A549 (cell line): Measurements from ENCODE around the gene PAQR7. TPM values are rescaled to one million over a fixed set of nuclear protein-coding genes. Genes with fewer than 3 reads are reported as not detected.

Experiments used
- ATAC-seq, 2 experiments: fragments of 200-7000 bp in 1 of 2; fragments of >200 bp in 1 of 2; cut with Nextera tagmentation in 1 of 2; cut with Tn5 transposase in 1 of 2; 3 replicates each; pipeline versions ENCODE4 v1.8.0 to v1.9.1; 2018 to 2020; ENCODE audit warnings: mild to moderate bottlenecking in 1 of 2, moderate library complexity in 1 of 2
- CTCF ChIA-PET: fragments of 300-600 bp; sonication (Branson Sonifier 250); formaldehyde crosslinking; extraction: SDS; loops from one replicate; lab custom pipeline; 2021; ENCODE audit warnings: antibody characterized with exemption, inconsistent platforms; lab: Yijun Ruan, JAX
- POLR2A ChIA-PET: fragments of 350-600 bp; formaldehyde crosslinking; extraction: SDS; loops from one replicate; lab custom pipeline; 2021; ENCODE audit warnings: antibody characterized with exemption, inconsistent platforms; lab: Yijun Ruan, JAX
- DNase-seq, 2 experiments: peaks; one replicate each; pipeline versions ENCODE4 v3.0.0 to v3.0.0-alpha.2; 2011 to 2016; ENCODE audit warnings: low read depth in 1 of 2, low spot score in 1 of 2
- FAIRE-seq: peaks from 2 replicates; lab custom pipeline; 2011; peaks lifted over from hg19 to GRCh38; lab: Jason Lieb, UNC
- H3K27ac ChIP-seq, 2 experiments: fragments of >200 bp; sonication (Bioruptor Twin); formaldehyde crosslinking; 3 replicates each; pipeline ENCODE4 v1.5.1; 2016 to 2017
- H3K4me1 ChIP-seq: fragments of >200 bp; sonication (Bioruptor Twin); formaldehyde crosslinking; 3 replicates; pipeline ENCODE4 v1.6.1; 2016
- H3K4me2 ChIP-seq: fragments of >200 bp; sonication (Bioruptor Twin); formaldehyde crosslinking; 3 replicates; pipeline ENCODE4 v1.6.1; 2016
- H3K4me3 ChIP-seq: fragments of >200 bp; sonication (Bioruptor Twin); formaldehyde crosslinking; 3 replicates; pipeline ENCODE4 v1.5.1; 2016
- H3K9me3 ChIP-seq: fragments of >200 bp; sonication (Bioruptor Twin); formaldehyde crosslinking; 3 replicates; pipeline ENCODE4 v1.6.1; 2016
- BHLHE40 ChIP-seq: IDR thresholded peaks from 2 replicates; pipeline ENCODE4 v1.6.1; 2012; ENCODE audit warnings: low read depth, low read length, inconsistent platforms
- CBX8 ChIP-seq: fragments of 200-600 bp; sonication (generic); IDR thresholded peaks from 2 replicates; pipeline ENCODE4 v1.6.1; 2016
- CHD2 ChIP-seq: fragments of 150-350 bp; IDR thresholded peaks from 2 replicates; pipeline ENCODE4 v1.6.1; 2014; ENCODE audit warnings: low read length; ENCODE audit not compliant: partially characterized antibody
- FOXS1 ChIP-seq: fragments of 250-450 bp; sonication (Bioruptor Pico); IDR thresholded peaks from 2 replicates; pipeline ENCODE4 v1.5.0; 2020; ENCODE audit warnings: mild to moderate bottlenecking, moderate library complexity
- HEYL ChIP-seq: fragments of 250-450 bp; sonication (Bioruptor Pico); IDR thresholded peaks from 2 replicates; pipeline ENCODE4 v1.8.0; 2021; ENCODE audit warnings: mild to moderate bottlenecking, moderate library complexity
- HOXA7 ChIP-seq: fragments of 250-450 bp; sonication (Bioruptor Pico); IDR thresholded peaks from 2 replicates; pipeline ENCODE4 v1.5.0; 2020; ENCODE audit warnings: mild to moderate bottlenecking, moderate library complexity
- JUN ChIP-seq, 2 experiments: fragments of >200 bp; sonication (Bioruptor Twin); formaldehyde crosslinking; IDR thresholded peaks; 2 replicates in 1 of 2; 3 replicates in 1 of 2; pipeline ENCODE4 v1.6.1; 2016 to 2017
- JUNB ChIP-seq: fragments of >200 bp; sonication (Bioruptor Twin); formaldehyde crosslinking; IDR thresholded peaks from 2 replicates; pipeline ENCODE4 v1.6.1; 2016
- MAFK ChIP-seq: fragments of 450-650 bp; IDR thresholded peaks from 2 replicates; pipeline ENCODE4 v1.6.1; 2014; ENCODE audit not compliant: partially characterized antibody
- MYC ChIP-seq: IDR thresholded peaks from 2 replicates; pipeline ENCODE4 v1.6.1; 2012; ENCODE audit warnings: mild to moderate bottlenecking, inconsistent platforms, low read length, improper control_type of control experiment, borderline replicate concordance
- NFE2L2 ChIP-seq: fragments of 150-350 bp; conservative IDR thresholded peaks from 2 replicates; pipeline ENCODE4 v1.6.1; 2014; ENCODE audit warnings: low read length
- NPAS2 ChIP-seq: fragments of 250-450 bp; sonication (Bioruptor Pico); IDR thresholded peaks from 2 replicates; pipeline ENCODE4 v1.8.0; 2022; ENCODE audit warnings: mild to moderate bottlenecking, moderate library complexity, borderline replicate concordance
- PHF8 ChIP-seq: fragments of 200-600 bp; sonication (generic); IDR thresholded peaks from 2 replicates; pipeline ENCODE4 v1.6.1; 2016; ENCODE audit warnings: low read depth, mild to moderate bottlenecking, antibody characterized with exemption, moderate library complexity, borderline replicate concordance
- POLR2A ChIP-seq: IDR thresholded peaks from 2 replicates; pipeline ENCODE4 v1.6.1; 2012; ENCODE audit warnings: mild to moderate bottlenecking, low read length
- RCOR1 ChIP-seq: fragments of 150-350 bp; IDR thresholded peaks from 2 replicates; pipeline ENCODE4 v1.6.1; 2014; ENCODE audit warnings: antibody characterized with exemption, low read length, low read depth
- SMC3 ChIP-seq: fragments of >200 bp; sonication (Bioruptor Twin); formaldehyde crosslinking; IDR thresholded peaks from 3 replicates; pipeline ENCODE4 v1.6.1; 2018; ENCODE audit warnings: inconsistent platforms
- TFCP2L1 ChIP-seq: fragments of 250-450 bp; sonication (Bioruptor Pico); IDR thresholded peaks from 2 replicates; pipeline ENCODE4 v1.5.0; 2021; ENCODE audit warnings: mild to moderate bottlenecking
- ZFP36 ChIP-seq: fragments of 450-650 bp; IDR thresholded peaks from 2 replicates; pipeline ENCODE4 v1.6.1; 2014; ENCODE audit warnings: borderline replicate concordance; ENCODE audit not compliant: partially characterized antibody
- WGBS: methylation state at CpG from one replicate; pipeline ENCODE4 v1.1.6; 2017; ENCODE audit errors: missing lambda C conversion rate; 5-methylcytosine and 5-hydroxymethylcytosine counted together
- polyA plus RNA-seq, 4 experiments: library from polyadenylated mRNA; depleted of rRNA in 3 of 4; stranded (reverse); fragments of >200 nt; fragmentation: RNase III in 1 of 4; extraction: RNeasy Plus Mini Kit Qiagen cat#74134 plus additional on column Dnase treatment in 1 of 4; gene quantifications; 2 replicates in 3 of 4; 3 replicates in 1 of 4; pipeline ENCODE4 v1.2.3, GENCODE V29; 2011 to 2017
- TF ChIP-seq, protein P1 (sequence below): fragments of >200 bp; sonication (Bioruptor Twin); formaldehyde crosslinking; IDR thresholded peaks from 3 replicates; pipeline ENCODE4 v1.6.1; 2016
- TF ChIP-seq, protein P2 (sequence below): fragments of 450-650 bp; IDR thresholded peaks from 2 replicates; pipeline ENCODE4 v1.6.1; 2014; ENCODE audit warnings: antibody characterized with exemption
- TF ChIP-seq, protein P3 (sequence below): fragments of >200 bp; sonication (Bioruptor Twin); formaldehyde crosslinking; IDR thresholded peaks from 2 replicates; pipeline ENCODE4 v1.6.1; 2016
- TF ChIP-seq, protein P4 (sequence below): IDR thresholded peaks from 2 replicates; pipeline ENCODE4 v1.6.1; 2012; ENCODE audit warnings: low read depth, borderline replicate concordance
- TF ChIP-seq, protein P5 (sequence below): IDR thresholded peaks from 2 replicates; pipeline ENCODE4 v1.6.1; 2012

The PAQR7 gene
- polyA plus RNA-seq, 2 of the 4 experiments (the other 2 are of a cell fraction): 2.3 to 6.0 TPM

DNA sequence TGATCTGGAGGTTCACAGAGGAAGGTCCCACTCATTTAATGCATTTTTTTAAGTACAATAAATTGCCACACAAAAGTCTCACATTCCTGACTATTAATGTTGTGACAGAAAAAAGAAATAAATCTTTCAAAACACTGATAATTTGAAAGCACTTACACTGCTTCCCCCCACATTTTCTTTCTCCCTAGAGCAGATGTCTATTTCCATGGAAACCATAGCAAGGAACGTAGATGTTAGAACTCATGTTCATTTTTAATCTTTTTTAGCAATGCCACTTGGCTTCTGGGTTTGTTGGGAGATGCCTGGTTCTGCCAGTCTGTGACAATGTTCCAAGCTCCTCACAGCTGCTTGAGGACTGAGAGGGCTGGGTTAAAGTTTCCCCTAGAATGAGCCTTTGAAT lies 32.7 kb upstream of the PAQR7 start:
- H3K27ac ChIP-seq: no peak overlapping the region
- no peak overlapping the region for H3K4me3 ChIP-seq
- TF ChIP-seq CHD2: no peak
- no peak for TF ChIP-seq ZFP36
- TF ChIP-seq, protein P1, sequence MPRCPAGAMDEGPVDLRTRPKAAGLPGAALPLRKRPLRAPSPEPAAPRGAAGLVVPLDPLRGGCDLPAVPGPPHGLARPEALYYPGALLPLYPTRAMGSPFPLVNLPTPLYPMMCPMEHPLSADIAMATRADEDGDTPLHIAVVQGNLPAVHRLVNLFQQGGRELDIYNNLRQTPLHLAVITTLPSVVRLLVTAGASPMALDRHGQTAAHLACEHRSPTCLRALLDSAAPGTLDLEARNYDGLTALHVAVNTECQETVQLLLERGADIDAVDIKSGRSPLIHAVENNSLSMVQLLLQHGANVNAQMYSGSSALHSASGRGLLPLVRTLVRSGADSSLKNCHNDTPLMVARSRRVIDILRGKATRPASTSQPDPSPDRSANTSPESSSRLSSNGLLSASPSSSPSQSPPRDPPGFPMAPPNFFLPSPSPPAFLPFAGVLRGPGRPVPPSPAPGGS: no peak
- no peak for TF ChIP-seq SMC3
- no peak for TF ChIP-seq NFE2L2
- TF ChIP-seq, protein P2, sequence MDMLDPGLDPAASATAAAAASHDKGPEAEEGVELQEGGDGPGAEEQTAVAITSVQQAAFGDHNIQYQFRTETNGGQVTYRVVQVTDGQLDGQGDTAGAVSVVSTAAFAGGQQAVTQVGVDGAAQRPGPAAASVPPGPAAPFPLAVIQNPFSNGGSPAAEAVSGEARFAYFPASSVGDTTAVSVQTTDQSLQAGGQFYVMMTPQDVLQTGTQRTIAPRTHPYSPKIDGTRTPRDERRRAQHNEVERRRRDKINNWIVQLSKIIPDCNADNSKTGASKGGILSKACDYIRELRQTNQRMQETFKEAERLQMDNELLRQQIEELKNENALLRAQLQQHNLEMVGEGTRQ: no peak
- no peak for TF ChIP-seq JUNB
- ATAC-seq (no peak), FAIRE-seq (no peak), DNase-seq (no peak)
- POLR2A ChIA-PET: no interaction called here
- CTCF ChIA-PET: no interaction called here
- WGBS: 77% methylated on average over 1 of the region's 1 CpG
- H3K4me2 ChIP-seq: no peak overlapping the region
- no peaks in the 10 kb centered on the region for H3K9me3 ChIP-seq
- peaks cover 25% of the 10 kb centered on the region for H3K4me1 ChIP-seq

DNA sequence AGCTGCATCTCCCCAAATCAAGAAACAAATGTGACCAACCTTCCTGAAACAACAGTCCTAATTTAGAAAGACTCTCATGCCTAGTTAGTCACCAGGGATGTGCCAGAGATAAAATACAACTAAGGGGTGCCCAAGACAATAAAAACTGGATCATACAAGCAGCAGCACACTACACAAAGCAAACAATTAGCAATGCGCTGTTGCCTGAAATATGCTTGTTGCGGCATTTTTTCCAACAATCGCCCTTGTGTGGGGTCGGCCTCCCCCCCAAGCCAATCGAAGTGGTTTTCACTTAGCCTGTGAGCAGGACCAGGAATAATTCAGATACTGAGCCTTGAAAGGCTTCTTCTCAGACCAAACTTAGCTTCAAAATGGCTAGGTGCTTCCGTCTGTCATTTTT lies 32.1 kb upstream of the PAQR7 start:
- TF ChIP-seq MAFK (peak; percentile 60), MYC (no peak)
- POLR2A ChIA-PET: no interaction called here
- no peaks in the 10 kb centered on the region for H3K9me3 ChIP-seq
- H3K27ac ChIP-seq: no peak overlapping the region
- WGBS: 93% methylated on average over 6 of the region's 6 CpGs
- no peak overlapping the region for H3K4me3 ChIP-seq
- H3K4me1 ChIP-seq: peaks cover 25% of the 10 kb centered on the region
- no peak overlapping the region for H3K4me2 ChIP-seq
- ATAC-seq (no peak), DNase-seq (no peak), FAIRE-seq (no peak)
- CTCF ChIA-PET: interaction anchor here (5.5 kb wide), 1 partner anchor 12 kb away, joined by 35 read pairs; no protein-coding TSS in a partner anchor

DNA sequence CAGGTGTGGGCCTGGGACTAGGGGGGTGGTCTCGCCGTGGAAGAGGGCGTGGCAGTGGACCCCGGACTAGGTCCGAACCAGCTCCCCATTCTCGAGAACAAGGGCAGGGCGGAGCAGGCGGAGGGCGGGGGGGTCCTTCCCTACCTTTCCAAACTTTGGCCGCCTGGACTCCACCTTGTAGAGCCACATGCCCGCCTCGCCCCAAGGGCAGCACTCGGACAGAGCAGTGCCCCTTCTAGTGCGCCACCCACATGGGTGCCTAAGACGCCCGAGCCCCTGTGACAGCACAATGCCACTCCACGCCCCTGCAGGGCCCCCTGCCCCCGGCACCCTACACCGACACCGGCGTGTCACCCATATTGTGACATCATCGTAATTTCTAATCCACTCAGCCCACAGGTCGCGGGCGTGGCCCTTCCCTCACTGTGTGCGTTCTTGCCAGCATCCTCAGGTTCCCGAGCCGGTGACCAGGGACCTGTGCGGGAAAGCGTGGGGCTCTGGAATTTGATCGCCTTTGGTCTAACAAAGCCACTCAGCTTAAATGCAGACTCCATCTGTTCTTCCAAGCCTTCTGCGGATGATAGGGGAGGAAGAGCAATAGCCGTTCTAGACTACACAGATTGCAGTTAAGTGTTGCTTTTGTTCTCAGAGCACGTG lies 31.3 kb upstream of the PAQR7 start:
- H3K27ac ChIP-seq: peak overlapping the region; percentile 78 to 95; a peak in 5 of 6 replicates
- ATAC-seq: peak in 1 of 2 experiments; percentile 5; a peak in 2 of 6 replicates
- no peaks in the 10 kb centered on the region for H3K9me3 ChIP-seq

DNA sequence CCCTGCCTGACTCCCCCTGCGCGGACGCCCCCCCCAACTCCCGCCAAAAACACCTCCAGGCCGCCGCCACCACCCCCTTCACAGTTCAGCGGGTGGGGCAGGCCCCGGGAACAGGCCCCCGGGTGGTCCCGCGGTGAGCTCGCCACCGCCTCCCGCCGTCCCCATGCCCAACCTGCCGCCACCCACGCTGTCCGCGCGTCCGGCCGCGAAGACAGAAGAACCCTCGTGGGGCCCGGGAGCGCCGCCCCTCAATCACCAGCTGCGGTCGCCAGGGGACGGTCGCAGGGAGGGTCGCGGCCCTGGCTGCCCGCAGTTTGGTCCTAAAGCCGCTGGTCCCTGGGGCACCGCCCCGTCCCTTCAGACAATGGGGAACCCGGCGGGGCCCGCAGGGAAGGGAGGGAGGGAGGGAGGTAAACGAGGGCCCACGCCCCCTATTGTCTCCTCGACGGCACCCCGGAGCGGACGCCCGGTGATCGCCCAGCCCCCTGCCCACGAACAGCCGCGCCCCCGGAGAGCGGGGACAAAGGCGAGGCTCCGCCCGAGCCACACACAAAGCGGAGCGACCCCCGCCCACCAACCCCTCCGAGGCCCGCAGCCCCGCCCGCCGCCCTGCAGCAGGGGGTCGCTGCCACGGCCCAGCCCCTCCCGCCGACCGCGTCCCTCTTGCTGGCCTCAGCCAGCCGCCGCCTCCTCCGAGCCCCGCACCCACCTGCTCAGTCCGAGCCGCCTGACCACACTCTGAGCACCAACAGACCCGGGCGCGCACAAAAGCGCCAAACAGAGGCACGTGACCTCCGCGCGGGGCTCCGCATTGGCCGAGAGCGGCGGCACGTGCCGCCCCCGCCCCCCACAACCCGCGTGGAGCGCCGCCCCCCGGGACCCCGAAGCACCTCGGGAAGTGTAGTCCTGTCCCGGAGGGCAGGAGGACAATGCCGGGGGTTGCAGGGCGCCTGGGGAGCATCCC lies 30.5 kb upstream of the PAQR7 start, which contains the start of gene STMN1:
TSS of gene STMN1 (minus strand) at position 740 of the 964 bp plus-strand sequence. CDS start 1,743 bp downstream, outside the sequence.
- peak within 1 kb of the TSS; percentile 98 for H3K4me2 ChIP-seq
- DNase-seq: peak; percentile 71 to 88
- ChIA-PET POLR2A (interaction anchor here (0.8 to 1.3 kb wide), 3 partner anchors 10 to 263 kb away, joined by 3 to 8 read pairs (median 4); no protein-coding TSS in a partner anchor), CTCF (interaction anchor here (0.6 to 5.5 kb wide), 3 partner anchors 10 to 73 kb away, joined by 3 to 35 read pairs (median 6); no protein-coding TSS in a partner anchor)
- H3K4me1 ChIP-seq: peaks cover 21% of the 10 kb centered on the region
- FAIRE-seq: no peak
- 4% methylated on average over 5 of the region's 102 CpGs for WGBS
- peak within 1 kb of the TSS; percentile 93 for H3K4me3 ChIP-seq
- TF ChIP-seq NPAS2 (CRISPR knock-in tag) (peak; percentile 63; the same call in 1 of the 2 replicates), FOXS1 (CRISPR knock-in tag) (no peak), PHF8 (0 out of 2 replicates have a peak, but pooled peaks have one; percentile 7), POLR2A (peak; percentile 61), TFCP2L1 (0 out of 2 replicates have a peak, but pooled peaks have one; percentile 14), BHLHE40 (peak; percentile 98), RCOR1 (no peak), CBX8 (no peak), JUN (IDR thresholded peaks at IDR 0.05) (peak; percentile 33 to 67; a peak in 2 of 5 replicates)
- TF ChIP-seq, protein P3, sequence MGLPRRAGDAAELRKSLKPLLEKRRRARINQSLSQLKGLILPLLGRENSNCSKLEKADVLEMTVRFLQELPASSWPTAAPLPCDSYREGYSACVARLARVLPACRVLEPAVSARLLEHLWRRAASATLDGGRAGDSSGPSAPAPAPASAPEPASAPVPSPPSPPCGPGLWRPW: no peak
- TF ChIP-seq, protein P1: 0 out of 3 replicates have a peak, but pooled peaks have one; percentile 44
- TF ChIP-seq, protein P4, sequence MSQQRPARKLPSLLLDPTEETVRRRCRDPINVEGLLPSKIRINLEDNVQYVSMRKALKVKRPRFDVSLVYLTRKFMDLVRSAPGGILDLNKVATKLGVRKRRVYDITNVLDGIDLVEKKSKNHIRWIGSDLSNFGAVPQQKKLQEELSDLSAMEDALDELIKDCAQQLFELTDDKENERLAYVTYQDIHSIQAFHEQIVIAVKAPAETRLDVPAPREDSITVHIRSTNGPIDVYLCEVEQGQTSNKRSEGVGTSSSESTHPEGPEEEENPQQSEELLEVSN: peak; percentile 74
- TF ChIP-seq, protein P5, sequence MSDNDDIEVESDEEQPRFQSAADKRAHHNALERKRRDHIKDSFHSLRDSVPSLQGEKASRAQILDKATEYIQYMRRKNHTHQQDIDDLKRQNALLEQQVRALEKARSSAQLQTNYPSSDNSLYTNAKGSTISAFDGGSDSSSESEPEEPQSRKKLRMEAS: peak; percentile 60
- TF ChIP-seq, protein P2: peak; percentile 98
- peak within 1 kb of the TSS; percentile 78 to 95 for H3K27ac ChIP-seq
- peak; percentile 87 to 91 for ATAC-seq
- H3K9me3 ChIP-seq: no peaks in the 10 kb centered on the region

More for the DNA sequence above, 31.3 kb upstream of the PAQR7 start:
- Histone ChIP-seq H3K4me1 (peaks cover 21% of the 10 kb centered on the region), H3K4me2 (peak overlapping the region; percentile 98), H3K4me3 (peak overlapping the region; percentile 93)
- FAIRE-seq: no peak
- 68% methylated on average over 26 of the region's 34 CpGs for WGBS
- ChIA-PET CTCF (interaction anchor here (0.6 to 5.5 kb wide), 2 partner anchors 11 to 72 kb away, joined by 3 to 35 read pairs; no protein-coding TSS in a partner anchor), POLR2A (no interaction called here)
- DNase-seq: peak in 1 of 2 experiments; percentile 32
- TF ChIP-seq JUN (IDR thresholded peaks at IDR 0.05) (no peak), HEYL (CRISPR knock-in tag) (no peak), HOXA7 (no peak)
